NT2/D1 (cell line): ENCODE measurements around the gene HK1.

Source experiments
- SUZ12 ChIP-seq: IDR thresholded peaks from 2 replicates; pipeline ENCODE4 v1.6.1; 2011; ENCODE audit not compliant: insufficient read length, insufficient read depth; ENCODE audit errors: extremely low read depth
- ZNF274 ChIP-seq: IDR thresholded peaks from 2 replicates; pipeline ENCODE4 v1.6.1; 2011; ENCODE audit warnings: mild to moderate bottlenecking, low read depth, low read length

GRCh38 chr10:69253171-69253570 lies 25.1 kb upstream of the HK1 start:
- TF ChIP-seq ZNF274 (no peak), SUZ12 (no peak)
